ENCODE results near the gene CDC42SE2. TPM values are rescaled to one million over a fixed set of nuclear protein-coding genes. Genes with fewer than 3 reads are reported as not detected.

CDC42SE2 gene
- total and polyA plus RNA-seq, 2 experiments from 2014 or later, result 24.2 to 36.2 TPM

GRCh38 chr5:131239686-131240085 is 24.2 kb upstream of the CDC42SE2 start (continued):
- TF ChIP-seq CTCF (conservative IDR thresholded peaks at IDR 0.05; ENCODE audit: low read depth in 2 of 2) (no peak), POLR2AphosphoS5 (IDR thresholded peaks at IDR 0.05; ENCODE audit: low read depth) (no peak)

GRCh38 chr5:131242728-131243255 is 21.1 kb upstream of the CDC42SE2 start:
- Histone ChIP-seq H3K36me3 (ENCODE audit: insufficient read depth) (no peaks in the 10 kb centered on the region), H3K27ac (ENCODE audit: low read depth) (no peak overlapping the region), H2AFZ (no peak overlapping the region), H3K27me3 (ENCODE audit: insufficient read depth) (no peaks in the 10 kb centered on the region), H3F3A (replicated peaks; ENCODE audit: low read depth) (no peaks in the 10 kb centered on the region), H3K4me2 (no peak overlapping the region), H3K4me1 (ENCODE audit: insufficient read depth) (no peaks in the 10 kb centered on the region), H3K4me3 (no peak overlapping the region), H4K20me1 (replicated peaks; ENCODE audit: insufficient read depth) (no peaks in the 10 kb centered on the region), H3K79me2 (replicated peaks; ENCODE audit: insufficient read depth) (no peaks in the 10 kb centered on the region), H3K9me2 (ENCODE audit: insufficient read depth) (0 out of 2 replicates have a peak, but pooled peaks cover 4% of the 10 kb centered on the region)
- Mint-ChIP-seq H3K27me3 (ENCODE audit: insufficient read depth, low read depth, poor library complexity) (no peaks in the 10 kb centered on the region), H3K36me3 (ENCODE audit: low read depth) (no peaks in the 10 kb centered on the region; the same call in 2 of the 3 replicates), H3K4me3 (no peak overlapping the region), H3K27ac (no peak overlapping the region), H3K4me1 (no peaks in the 10 kb centered on the region), H3K9me3 (peaks cover 10% of the 10 kb centered on the region; the same call in 2 of the 3 replicates)
- DNase-seq (ENCODE audit: low spot score) (no peak), ATAC-seq (no peak)
- TF ChIP-seq POLR2AphosphoS5 (IDR thresholded peaks at IDR 0.05; ENCODE audit: low read depth) (no peak), CREB1 (CRISPR knock-in tag; IDR thresholded peaks at IDR 0.05; ENCODE audit: low read depth) (no peak), NANOG (IDR thresholded peaks at IDR 0.05; ENCODE audit: borderline replicate concordance) (no peak), ZNF331 (CRISPR knock-in tag; IDR thresholded peaks at IDR 0.05; ENCODE audit: low read depth) (no peak), CTCF (conservative IDR thresholded peaks at IDR 0.05; ENCODE audit: low read depth in 2 of 2) (no peak), STAT1 (IDR thresholded peaks at IDR 0.05; ENCODE audit: unreplicated experiment) (no peak), EZH2 (IDR thresholded peaks at IDR 0.05; ENCODE audit: low read depth, unreplicated experiment) (no peak), ETS1 (IDR thresholded peaks at IDR 0.05) (no peak), ZNF462 (CRISPR knock-in tag; IDR thresholded peaks at IDR 0.05) (no peak), JUNB (IDR thresholded peaks at IDR 0.05; ENCODE audit: unreplicated experiment) (no peak), ZNF114 (CRISPR knock-in tag; IDR thresholded peaks at IDR 0.05) (no peak), EZH2phosphoT487 (IDR thresholded peaks at IDR 0.05; ENCODE audit: unreplicated experiment) (no peak)
